HG03103 (cell line): ENCODE data around the gene SEMA3F.
"Not testable (repeated sequence)": the region's sequence is repeated elsewhere in the genome, so short reads cannot be mapped to it uniquely, and the experiment has no call there.

Experiments
- ATAC-seq: cut with Tn5 transposase; IDR thresholded peaks from one replicate; pipeline ENCODE4 v1.9.1; 2021; ENCODE audit warnings: low read depth; ENCODE audit not compliant: unreplicated experiment

The SEMA3F gene

DNA sequence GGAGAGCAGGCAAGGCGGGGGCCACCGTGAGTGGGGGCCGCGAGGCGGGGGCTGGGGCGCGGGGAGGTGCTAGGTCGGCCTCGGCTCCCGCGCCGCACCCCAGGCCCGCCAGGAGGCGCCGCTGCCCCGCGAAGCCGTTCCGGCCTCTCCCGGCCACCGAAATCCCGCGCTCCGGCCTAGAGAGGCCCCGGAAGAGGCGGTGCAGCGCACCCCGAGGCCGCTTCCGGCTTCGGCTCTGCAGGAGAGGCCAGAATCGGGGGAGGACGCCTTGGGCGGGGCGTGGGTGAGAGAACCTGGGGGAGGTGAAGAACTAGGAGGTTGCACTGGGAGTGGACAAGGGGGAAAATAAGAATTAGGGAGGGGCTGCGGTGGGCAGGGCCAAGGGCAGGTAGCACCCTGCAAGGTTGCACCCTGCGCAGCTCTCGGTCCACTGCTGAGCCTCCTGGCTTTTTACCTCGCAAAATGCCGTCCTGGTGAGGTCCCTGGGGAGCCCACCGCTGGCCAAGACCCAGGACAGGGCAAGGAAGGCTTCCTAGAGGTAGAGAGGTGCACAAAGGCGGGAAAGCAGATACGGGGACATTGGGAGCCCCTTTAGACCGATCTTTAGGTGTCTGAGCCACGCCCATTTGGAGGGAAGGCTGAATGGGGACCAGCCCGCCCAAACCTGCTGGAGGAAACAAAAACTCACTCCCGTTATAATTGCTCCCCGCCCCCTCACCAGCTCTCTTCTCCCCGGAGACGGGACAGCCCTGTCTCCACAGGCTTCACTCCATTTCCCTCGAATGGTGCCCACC lies 72.5 kb downstream of the SEMA3F start:
- ATAC-seq = peak; percentile 75

DNA sequence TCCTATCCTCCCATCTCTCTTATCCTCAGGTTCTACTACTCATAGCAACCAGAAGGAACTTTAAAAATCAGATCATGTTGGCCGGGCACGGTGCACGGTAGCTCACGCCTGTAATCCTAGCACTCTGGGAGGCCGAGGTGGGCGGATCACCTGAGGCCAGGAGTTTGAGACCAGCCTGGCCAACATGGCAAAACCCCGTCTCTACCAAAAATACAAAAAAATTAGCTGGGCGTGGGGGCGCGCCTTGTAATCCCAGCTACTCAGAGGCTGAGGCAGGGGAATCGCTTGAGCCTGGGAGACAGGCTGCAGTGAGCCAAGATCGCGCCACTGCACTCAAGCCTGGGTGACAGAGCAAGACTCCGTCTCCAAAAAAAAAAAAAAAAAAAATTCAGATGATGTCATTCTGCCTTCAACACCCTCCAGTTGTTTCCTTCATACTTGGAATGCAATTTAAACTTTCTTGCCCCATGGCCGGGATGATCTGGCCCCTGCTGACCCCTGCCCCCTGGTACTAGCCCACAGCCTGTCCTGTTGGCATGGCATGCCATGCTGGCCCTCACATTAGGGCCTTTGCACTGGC lies 73.2 kb downstream of the SEMA3F start:
- ATAC-seq = not testable (repeated sequence)

DNA sequence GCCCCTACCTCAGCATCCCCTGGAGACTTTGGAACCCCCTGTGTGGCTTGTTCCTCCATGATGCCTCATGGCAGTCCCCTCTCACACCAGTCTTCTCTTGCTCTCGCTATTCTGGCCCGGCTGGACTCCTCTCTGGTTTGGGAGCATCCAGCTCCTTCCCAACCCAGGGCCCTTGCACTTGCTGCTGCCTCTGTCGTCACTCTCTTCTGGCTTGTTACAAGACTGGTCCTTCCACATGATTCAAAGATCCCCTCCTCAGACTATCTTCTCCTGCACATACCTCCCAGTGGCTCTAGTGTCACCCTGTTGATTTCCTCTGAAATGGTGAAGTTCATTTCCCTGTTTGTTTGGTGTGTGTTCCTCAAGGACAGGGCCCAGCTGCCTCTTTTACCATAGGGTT lies 74.4 kb downstream of the SEMA3F start:
- no peak for ATAC-seq

DNA sequence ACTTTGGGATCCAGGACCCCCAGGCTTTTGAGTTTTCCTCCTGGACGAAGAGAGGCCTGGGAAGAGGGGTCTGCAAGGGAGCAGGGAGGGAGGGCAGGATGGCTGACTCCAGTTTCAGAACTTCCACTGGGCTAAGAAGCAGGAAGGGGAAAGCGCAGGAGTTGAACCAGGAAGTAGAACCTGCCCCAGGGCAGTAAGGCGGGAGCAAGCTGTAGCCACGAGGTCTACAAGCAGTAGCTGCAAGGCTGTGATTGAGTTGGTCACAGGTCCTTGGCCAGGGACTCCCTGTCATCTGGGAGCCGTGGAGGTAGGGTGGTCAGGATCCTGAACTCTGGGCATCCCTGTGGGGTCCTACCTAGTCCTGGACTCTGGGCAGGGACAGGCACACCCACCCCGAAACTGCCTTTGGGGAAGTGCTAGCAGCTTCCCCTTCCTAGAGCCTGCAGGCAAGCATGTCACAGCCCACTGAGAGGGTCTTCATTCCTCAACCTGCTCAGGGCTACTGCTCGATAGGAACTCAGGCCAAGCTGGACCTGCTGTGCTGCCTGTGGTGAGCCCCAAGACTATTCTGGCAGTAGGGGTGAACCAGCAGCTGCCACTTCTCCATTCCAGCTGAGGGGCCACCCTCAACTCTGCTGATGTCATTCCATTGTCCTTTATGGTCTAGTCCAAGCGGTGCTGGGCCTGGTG lies 75.1 kb downstream of the SEMA3F start:
- ATAC-seq = no peak

DNA sequence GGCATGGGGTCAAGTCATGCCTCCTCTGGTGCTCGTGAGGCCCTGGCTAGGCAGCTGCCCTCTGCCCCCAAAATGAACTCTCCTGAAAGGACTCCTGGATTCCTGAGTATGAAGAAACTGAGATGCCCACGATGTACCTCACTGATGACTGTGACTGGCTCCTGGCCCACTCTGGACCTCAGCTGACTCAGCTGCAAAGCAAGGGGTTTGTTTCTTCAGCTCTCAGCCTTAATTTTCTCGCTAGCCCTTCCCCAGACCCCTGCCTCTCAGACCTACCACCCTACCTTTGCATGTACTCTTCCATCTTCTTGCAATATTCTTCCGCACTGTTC lies 75.6 kb downstream of the SEMA3F start:
- no peak for ATAC-seq

DNA sequence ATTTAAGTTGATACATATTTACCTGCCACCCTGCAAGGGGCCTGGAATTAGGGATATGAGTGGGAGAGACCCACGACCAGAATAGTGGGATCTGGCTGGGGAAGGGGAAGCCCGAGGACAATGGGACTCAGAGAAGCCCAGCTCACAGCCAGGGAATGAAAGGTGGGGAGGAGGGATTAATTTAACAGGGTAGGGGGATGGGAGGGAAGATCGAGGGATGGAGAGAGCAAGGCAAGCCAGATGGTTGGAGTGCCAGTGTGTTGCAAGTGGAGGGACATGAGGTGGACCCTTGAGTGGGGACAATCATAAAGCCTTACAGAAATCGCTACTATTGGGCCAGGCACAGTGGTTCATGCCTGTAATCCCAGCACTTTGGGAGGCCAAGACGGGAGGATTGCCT lies 76.5 kb downstream of the SEMA3F start:
- ATAC-seq = no peak

DNA sequence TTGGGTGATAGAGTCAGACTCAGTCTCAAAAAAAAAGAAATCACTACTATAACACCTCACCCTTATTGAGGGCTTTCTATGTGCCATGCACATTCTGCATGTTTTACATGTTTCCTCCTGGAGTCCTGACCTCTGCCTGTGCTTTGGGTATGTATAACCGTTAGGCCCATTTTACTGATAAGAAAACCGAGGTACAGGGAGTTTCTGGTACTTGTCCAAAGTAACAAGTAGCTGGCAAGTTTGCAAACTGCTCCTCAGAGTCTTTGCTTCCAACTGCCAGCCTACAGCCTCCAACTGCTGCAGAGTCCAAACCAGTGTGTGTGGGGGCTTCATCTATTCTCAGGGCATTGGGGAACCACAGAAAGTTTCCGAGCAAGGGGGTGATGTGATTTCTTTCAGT lies 77.2 kb downstream of the SEMA3F start:
- no peak for ATAC-seq

DNA sequence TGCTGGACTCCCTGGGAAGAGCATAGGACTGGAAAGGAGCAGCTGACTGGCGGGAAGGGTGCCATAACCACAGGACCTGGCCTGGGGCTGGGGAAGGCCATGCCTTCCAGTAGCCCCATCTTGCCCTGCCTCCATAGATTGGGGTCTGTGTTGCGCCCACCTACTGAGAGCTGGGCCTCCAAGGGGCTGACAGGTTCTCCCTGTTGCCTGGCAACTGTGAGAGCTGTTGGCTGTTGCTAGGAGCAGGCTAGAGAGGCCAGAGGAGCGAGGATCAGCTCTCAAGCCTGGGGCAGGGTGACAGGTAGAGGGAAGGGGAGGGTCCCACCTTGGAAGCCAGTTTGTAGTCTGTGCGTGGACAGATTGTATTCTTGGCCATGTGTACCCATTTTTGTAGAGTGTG lies 78.1 kb downstream of the SEMA3F start:
- ATAC-seq = no peak

DNA sequence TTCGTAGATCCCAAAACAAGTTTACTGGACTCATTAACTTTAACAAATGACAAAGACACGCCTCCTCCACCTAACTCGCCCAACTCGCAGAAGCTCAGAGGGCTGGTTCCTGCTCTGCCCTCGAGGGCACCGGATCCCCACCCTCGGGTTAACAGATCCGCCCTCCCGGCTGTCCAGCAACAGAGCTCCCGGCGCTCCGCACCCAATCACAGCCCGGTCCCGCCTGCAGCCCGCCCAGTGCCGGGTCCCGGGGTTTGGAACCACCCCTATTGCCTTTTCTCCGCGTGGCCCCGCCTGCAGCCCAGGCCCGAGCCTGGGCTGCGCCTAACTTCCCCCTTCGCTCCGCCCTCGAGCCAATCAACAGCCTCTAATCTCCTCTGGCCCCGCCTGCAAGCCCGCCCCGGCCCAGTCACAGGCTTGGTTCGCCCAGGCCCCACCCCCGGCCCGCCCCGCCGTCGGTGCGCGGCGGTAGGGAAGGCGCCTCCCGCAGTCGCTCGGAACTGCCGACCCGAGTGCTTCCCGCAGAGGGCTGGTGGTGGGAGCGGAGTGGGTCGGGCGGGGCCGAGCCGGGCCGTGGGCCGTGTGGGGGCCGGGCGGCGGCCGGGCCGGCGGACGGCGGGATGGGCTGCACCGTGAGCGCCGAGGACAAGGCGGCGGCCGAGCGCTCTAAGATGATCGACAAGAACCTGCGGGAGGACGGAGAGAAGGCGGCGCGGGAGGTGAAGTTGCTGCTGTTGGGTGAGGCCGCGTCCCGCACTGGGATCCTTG lies 80.8 kb downstream of the SEMA3F start, which contains the start of gene GNAI2:
GNAI2 (plus strand) TSS at position 489 of the 768 bp plus-strand sequence; CDS start at position 621, 132 bp downstream.
- ATAC-seq = peak; percentile 87

DNA sequence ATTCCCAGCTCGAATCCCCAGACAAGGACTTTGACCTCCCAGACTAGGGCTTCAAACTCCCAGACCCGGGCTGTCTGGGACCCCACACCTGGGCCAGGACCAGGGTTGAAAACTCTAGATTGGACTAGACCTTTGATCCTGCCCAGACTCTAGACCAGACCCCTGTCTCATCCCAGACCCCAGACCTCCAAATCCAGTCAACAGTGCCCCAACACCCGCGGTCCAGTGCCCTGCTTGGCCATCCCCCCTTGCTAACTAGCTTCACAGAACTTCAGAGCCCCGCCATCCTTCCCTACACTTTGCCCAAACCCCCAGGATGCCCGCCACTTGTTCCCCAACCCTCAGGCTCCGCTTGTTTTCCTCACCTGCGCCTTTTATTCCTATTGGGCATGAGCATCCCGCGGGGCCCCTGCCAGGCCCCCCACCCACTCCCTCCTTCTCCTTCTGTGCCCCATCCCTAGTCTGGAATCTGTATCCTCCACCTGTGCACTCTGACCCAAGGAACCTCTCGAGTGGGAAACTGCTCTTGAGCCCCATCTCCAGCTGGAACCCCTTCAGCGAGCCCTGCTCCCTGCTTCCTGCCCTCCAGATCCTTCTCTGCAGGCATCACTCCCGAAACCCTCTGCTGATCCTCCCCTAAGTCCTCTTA lies 81.5 kb downstream of the SEMA3F start:
- no peak for ATAC-seq

DNA sequence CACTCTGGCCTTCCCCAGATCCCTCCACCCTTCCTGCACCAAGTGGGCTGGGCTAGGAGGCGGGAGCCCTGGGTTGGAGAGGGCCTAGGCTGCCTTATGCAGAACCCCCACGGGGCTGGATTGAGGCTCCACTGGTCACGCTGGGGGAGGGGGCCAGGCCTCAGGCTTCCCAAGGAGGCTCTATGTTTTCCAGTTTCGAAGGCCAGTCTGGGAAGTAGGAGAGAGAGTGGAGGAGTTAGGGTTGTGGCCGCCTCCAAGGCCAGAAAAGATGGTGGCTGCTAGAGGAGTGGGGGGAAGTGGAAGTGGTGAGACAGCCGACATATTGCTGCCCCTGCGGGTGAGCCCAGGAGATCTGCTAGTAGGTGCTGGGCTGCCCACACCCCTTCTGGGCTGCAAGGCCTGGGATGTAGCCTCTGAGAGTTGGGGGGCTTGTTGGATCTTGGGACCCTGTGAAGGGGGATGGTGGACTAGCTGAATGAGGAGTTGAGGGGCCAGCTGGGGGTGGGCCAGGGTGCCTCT lies 82.1 kb downstream of the SEMA3F start:
- no peak for ATAC-seq

DNA sequence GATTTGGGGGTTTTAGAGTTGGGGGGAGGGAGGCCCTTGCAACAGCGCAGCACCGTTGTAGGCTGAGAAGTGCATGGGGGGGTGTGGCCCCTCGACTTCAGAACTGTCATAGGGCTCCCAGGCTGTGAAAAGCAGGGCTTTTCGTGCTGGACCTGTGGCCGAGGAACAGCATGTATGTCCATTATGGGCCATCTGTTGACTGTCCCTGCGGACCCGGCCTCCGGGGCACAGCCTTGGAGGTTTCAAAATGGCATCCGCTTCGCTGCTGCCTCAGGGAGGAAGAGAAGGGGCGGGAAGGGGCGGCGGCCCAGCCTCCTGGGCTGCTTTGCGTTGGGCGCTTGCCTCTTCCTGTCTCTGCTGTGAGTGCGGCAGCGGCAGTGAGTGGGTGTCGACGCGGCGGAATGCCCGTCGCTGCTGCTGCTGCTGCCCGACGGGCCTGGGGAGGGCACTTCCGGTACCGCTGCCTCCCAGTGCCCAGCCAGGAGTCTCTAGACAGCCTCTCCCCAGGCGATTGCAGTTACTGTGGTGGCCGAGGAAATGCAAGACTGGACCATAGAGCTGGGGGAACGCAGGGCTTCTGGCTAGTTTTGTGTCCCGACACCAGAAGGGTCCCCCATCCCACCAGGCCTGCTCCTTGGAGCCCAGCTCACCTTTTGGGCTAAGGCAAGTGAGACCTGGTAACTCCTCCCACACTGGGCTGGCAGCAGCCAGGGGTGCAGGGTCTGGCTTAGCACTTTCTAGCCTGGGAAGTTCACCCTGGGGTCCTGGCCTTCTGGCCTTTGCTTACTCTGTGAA lies 82.8 kb downstream of the SEMA3F start:
- ATAC-seq = no peak

DNA sequence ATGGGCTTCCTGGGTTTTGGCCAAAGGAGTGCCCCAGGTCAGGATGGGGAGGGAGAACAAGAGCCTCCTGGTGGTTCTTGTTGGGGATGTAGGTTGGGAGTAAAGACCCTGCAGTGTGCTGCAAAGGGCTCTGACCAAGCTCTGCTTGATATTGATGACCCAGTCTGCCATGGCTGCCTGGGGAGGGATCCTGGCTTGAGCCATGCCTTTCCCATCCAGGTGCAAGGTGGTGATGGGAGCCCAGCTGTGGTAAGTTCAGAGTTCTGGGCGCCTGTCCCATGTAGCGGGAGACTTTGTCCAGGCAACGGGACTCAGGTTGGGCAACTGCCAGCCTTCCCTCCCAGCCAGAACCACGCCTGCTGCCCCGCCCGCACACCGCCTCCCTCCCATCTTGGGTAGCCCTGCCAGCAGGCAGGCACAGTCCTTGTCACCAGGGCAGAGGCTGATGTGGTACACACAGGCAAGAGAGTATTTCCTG lies 83.5 kb downstream of the SEMA3F start:
- no peak for ATAC-seq
